Measurements from ENCODE around the gene GLI2.

GLI2 gene

GRCh38 chr2:120759543-120760331 lies 24.1 kb downstream of the GLI2 start:
- DNase-seq = no peak

- DNase-seq = no peak
These were observed 24.9 kb downstream of the GLI2 start for GRCh38 chr2:120760446-120761135.

GRCh38 chr2:120761164-120761861 lies 25.6 kb downstream of the GLI2 start:
- DNase-seq = no peak

- no peak for DNase-seq
These were observed 26.2 kb downstream of the GLI2 start for GRCh38 chr2:120761911-120762310.

GRCh38 chr2:120762341-120763061 lies 26.8 kb downstream of the GLI2 start:
- DNase-seq = no peak

- DNase-seq = no peak
These were observed 27.8 kb downstream of the GLI2 start for GRCh38 chr2:120763508-120763907.

- DNase-seq = no peak
These were observed 28.3 kb downstream of the GLI2 start for GRCh38 chr2:120763931-120764330.

GRCh38 chr2:120764492-120764891 lies 28.8 kb downstream of the GLI2 start:
- no peak for DNase-seq

GRCh38 chr2:120764991-120765677 lies 29.5 kb downstream of the GLI2 start:
- no peak for DNase-seq

- DNase-seq = no peak
These were observed 30.2 kb downstream of the GLI2 start for GRCh38 chr2:120765678-120766469.

GRCh38 chr2:120766470-120767351 lies 31.0 kb downstream of the GLI2 start:
- DNase-seq = no peak

- no peak for DNase-seq
These were observed 31.9 kb downstream of the GLI2 start for GRCh38 chr2:120767486-120768005.

- DNase-seq = no peak
These were observed 32.7 kb downstream of the GLI2 start for GRCh38 chr2:120768112-120769048.

- no peak for DNase-seq
These were observed 33.6 kb downstream of the GLI2 start for GRCh38 chr2:120769076-120769786.

- no peak for DNase-seq
These were observed 34.1 kb downstream of the GLI2 start for GRCh38 chr2:120769787-120770120.

- DNase-seq = no peak
These were observed 34.5 kb downstream of the GLI2 start for GRCh38 chr2:120770176-120770575.

- DNase-seq = no peak
These were observed 35.0 kb downstream of the GLI2 start for GRCh38 chr2:120770641-120771040.

- no peak for DNase-seq
These were observed 35.6 kb downstream of the GLI2 start for GRCh38 chr2:120771111-120771780.
